GM12878 (cell line): ENCODE measurements around the gene EIF1AD. TPM values are rescaled to one million over a fixed set of nuclear protein-coding genes. Genes with fewer than 3 reads are reported as not detected.

Source experiments
- ATAC-seq: fragments of 200-7000 bp; cut with Tn5 transposase; 3 replicates; pipeline ENCODE4 v1.9.1; 2020; ENCODE audit warnings: mild to moderate bottlenecking, moderate library complexity
- BruUV-seq: library from RNA; stranded (reverse); fragments of 400-500 nt; replicated peaks from 2 replicates; lab custom pipeline; 2021; lab: Mats Ljungman, UMichigan
- CTCF ChIA-PET: fragments of 300-600 bp; sonication (Branson Sonifier 250); formaldehyde crosslinking; extraction: SDS; loops from one replicate; lab custom pipeline; 2021; ENCODE audit warnings: inconsistent platforms; lab: Yijun Ruan, JAX
- POLR2A ChIA-PET: fragments of 350-600 bp; formaldehyde crosslinking; extraction: SDS; loops from one replicate; lab custom pipeline; 2021; ENCODE audit warnings: inconsistent platforms; lab: Charles Lee
- RAD21 ChIA-PET: fragments of 300-600 bp; sonication (Branson Sonifier 250); formaldehyde crosslinking; loops from one replicate; lab custom pipeline; 2023; ENCODE audit warnings: antibody characterized with exemption; ENCODE audit not compliant: unreplicated experiment; lab: Charles Lee
- SMC1A ChIA-PET: fragments of 300-600 bp; sonication (Branson Sonifier 250); formaldehyde crosslinking; loops from one replicate; lab custom pipeline; 2023; ENCODE audit not compliant: unreplicated experiment, uncharacterized antibody; lab: Charles Lee
- DNase-seq: peaks from one replicate; pipeline ENCODE4 v3.0.0-alpha.2; 2011; ENCODE audit warnings: low read depth, low spot score
- FAIRE-seq: peaks from 3 replicates; lab custom pipeline; 2011; peaks lifted over from hg19 to GRCh38; lab: Jason Lieb, UNC
- H2AFZ ChIP-seq: 2 replicates; pipeline ENCODE4 v1.6.0; 2011; ENCODE audit warnings: low read depth, low read length, control low read depth; ENCODE audit not compliant: control insufficient read depth
- H3K27ac ChIP-seq: 2 replicates; pipeline ENCODE4 v1.5.1; 2011; ENCODE audit warnings: control low read depth; ENCODE audit not compliant: control insufficient read depth, insufficient read depth
- H3K27me3 ChIP-seq, 2 experiments: replicated peaks in 1 of 2; 2 replicates each; pipeline versions ENCODE4 v1.6.0 to v1.6.1; 2011; ENCODE audit warnings: low read length in 1 of 2; ENCODE audit not compliant: control insufficient read depth in 2 of 2, insufficient read depth in 2 of 2
- H3K36me3 ChIP-seq, 2 experiments: 2 replicates each; pipeline ENCODE4 v1.5.1; 2011; ENCODE audit warnings: low read length in 1 of 2; ENCODE audit not compliant: control insufficient read depth in 2 of 2, insufficient read depth in 2 of 2
- H3K4me1 ChIP-seq: 2 replicates; pipeline ENCODE4 v1.6.1; 2011; ENCODE audit warnings: mild to moderate bottlenecking, low read length, moderate library complexity, mixed read lengths; ENCODE audit not compliant: control insufficient read depth, insufficient read depth
- H3K4me2 ChIP-seq: 2 replicates; pipeline ENCODE4 v1.6.0; 2011; ENCODE audit warnings: control low read depth; ENCODE audit not compliant: control insufficient read depth, insufficient read depth
- H3K4me3 ChIP-seq: fragments of 200-600 bp; sonication (generic); 2 replicates; pipeline ENCODE4 v1.5.1; 2016
- H3K79me2 ChIP-seq: 2 replicates; pipeline ENCODE4 v1.6.0; 2011; ENCODE audit warnings: low read length; ENCODE audit not compliant: control insufficient read depth, insufficient read depth
- H3K9ac ChIP-seq: 2 replicates; pipeline ENCODE4 v1.8.0; 2011; ENCODE audit warnings: low read length, control low read depth, mixed read lengths; ENCODE audit not compliant: control insufficient read depth, insufficient read depth
- H3K9me3 ChIP-seq: replicated peaks from 3 replicates; pipeline ENCODE4 v1.5.1; 2011; ENCODE audit warnings: mild to moderate bottlenecking, low read length; ENCODE audit not compliant: control insufficient read depth, insufficient read depth
- H4K20me1 ChIP-seq: 2 replicates; pipeline ENCODE4 v1.6.0; 2011; ENCODE audit not compliant: control insufficient read depth, insufficient read depth
- CHD1 ChIP-seq: IDR thresholded peaks from 2 replicates; pipeline ENCODE4 v1.6.1; 2012; ENCODE audit warnings: low read depth, low read length, improper control_type of control experiment
- KDM1A ChIP-seq: fragments of 200-600 bp; sonication (generic); IDR thresholded peaks from 2 replicates; pipeline ENCODE4 v1.6.1; 2016; ENCODE audit warnings: borderline replicate concordance
- PML ChIP-seq: IDR thresholded peaks from 2 replicates; pipeline ENCODE4 v1.6.1; 2012; ENCODE audit warnings: low read length, inconsistent platforms
- STAT3 ChIP-seq: IDR thresholded peaks from 2 replicates; pipeline ENCODE4 v1.6.1; 2011; ENCODE audit warnings: low read depth, low read length, improper control_type of control experiment
- TCF7 ChIP-seq: IDR thresholded peaks from 2 replicates; pipeline ENCODE4 v1.6.1; 2014; ENCODE audit warnings: antibody characterized with exemption, borderline replicate concordance
- ZBED1 ChIP-seq: IDR thresholded peaks from 2 replicates; pipeline ENCODE4 v1.6.1; 2016; ENCODE audit warnings: borderline replicate concordance
- ZNF24 ChIP-seq: fragments of 450-650 bp; IDR thresholded peaks from 2 replicates; pipeline ENCODE4 v1.6.1; 2017; ENCODE audit warnings: antibody characterized with exemption, mild to moderate bottlenecking
- whole genome bisulfite sequencing: methylation state at CpG from one replicate; pipeline ENCODE4 v1.1.6; 2016; ENCODE audit warnings: low lambda C conversion rate; ENCODE audit not compliant: insufficient replicate concordance, insufficient coverage; ENCODE audit errors: missing lambda C conversion rate; 5-methylcytosine and 5-hydroxymethylcytosine counted together
- in situ Hi-C: fragments of 300-500 bp; cut with MboI; formaldehyde crosslinking; loops from 9 replicates; pipeline ENCODE4 v1.14.3; 2018; ENCODE audit warnings: mixed read lengths
- intact Hi-C: fragments of 100-400 bp; cut with micrococcal nuclease; formaldehyde crosslinking; loops from one replicate; pipeline ENCODE4 v1.14.2; 2022; ENCODE audit not compliant: unreplicated experiment
- polyA plus RNA-seq, 11 experiments: library from polyadenylated mRNA; depleted of rRNA in 4 of 11; unstranded in 6 of 11; stranded (reverse) in 5 of 11; fragments of >200 nt; fragmentation: Nextera tagmentation in 4 of 11; fragmentation: Illumina TruSeq in 1 of 11; extraction: Ambion mirVana in 4 of 11; extraction: Trizol in 1 of 11; gene quantifications; 1 replicate in 1 of 11; 2 replicates in 10 of 11; pipeline versions ENCODE4 v1.2.1 to v1.2.3, GENCODE V29; 2011 to 2016; ENCODE audit warnings: inconsistent platforms in 2 of 11, missing spikeins in 2 of 11, low read depth in 1 of 11
- total RNA-seq, 4 experiments: library from RNA; depleted of rRNA in 3 of 4; stranded (reverse); fragments of >200 nt in 3 of 4; fragmentation: Illumina TruSeq in 1 of 4; extraction: Trizol in 1 of 4; gene quantifications; 2 replicates each; pipeline versions ENCODE4 v1.2.1 to v1.2.3, GENCODE V29; 2013 to 2021
- TF ChIP-seq, protein P1 (sequence below): IDR thresholded peaks from 2 replicates; pipeline ENCODE4 v1.6.1; 2012; ENCODE audit warnings: low read depth, low read length, improper control_type of control experiment
- TF ChIP-seq, protein P2 (sequence below): fragments of 450-650 bp; IDR thresholded peaks from 2 replicates; pipeline ENCODE4 v1.6.1; 2017; ENCODE audit warnings: mild to moderate bottlenecking

EIF1AD gene
- total and polyA plus RNA-seq, 10 of the 15 experiments (the other 5 are each of a cell fraction or from before 2014, with no cell fraction given) = 31.6 to 56.8 (median 39.5) TPM

DNA sequence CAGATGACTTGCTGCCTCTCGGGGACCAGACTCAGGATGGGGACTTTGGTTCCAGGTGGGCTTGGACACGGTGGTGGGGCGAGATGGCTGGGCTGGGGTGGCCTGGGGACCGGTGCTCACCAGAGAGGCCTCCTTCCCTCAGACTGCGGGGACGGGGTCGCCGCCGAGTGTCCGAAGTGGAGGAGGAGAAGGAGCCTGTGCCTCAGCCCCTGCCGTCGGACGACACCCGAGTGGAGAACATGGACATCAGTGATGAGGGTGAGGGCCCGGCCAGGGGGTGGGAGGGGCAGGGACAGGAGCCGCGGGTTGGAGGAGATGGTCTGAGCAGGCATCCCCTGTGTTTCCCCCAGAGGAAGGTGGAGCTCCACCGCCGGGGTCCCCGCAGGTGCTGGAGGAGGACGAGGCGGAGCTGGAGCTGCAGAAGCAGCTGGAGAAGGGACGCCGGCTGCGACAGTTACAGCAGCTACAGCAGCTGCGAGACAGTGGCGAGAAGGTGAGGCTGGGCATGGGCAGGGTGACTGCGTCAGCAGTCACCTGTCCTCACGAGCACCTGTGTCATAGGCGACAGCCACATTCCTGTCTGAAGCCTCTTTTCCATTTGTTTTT lies 34.5 kb downstream of the EIF1AD start:
- H3K4me2 ChIP-seq = no peak overlapping the region
- intact Hi-C loops = no loop called here
- ChIA-PET RAD21 (no interaction called here), POLR2A (interaction anchor here (0.5 kb wide), 1 partner anchor 256 kb away, joined by 3 read pairs; no protein-coding TSS in a partner anchor)
- H3K79me2 ChIP-seq = peaks cover 19% of the 10 kb centered on the region
- FAIRE-seq (no peak), DNase-seq (no peak), ATAC-seq (no peak)
- in situ Hi-C loops = no loop called here
- no peak overlapping the region for H2AFZ ChIP-seq
- H3K9me3 ChIP-seq = no peaks in the 10 kb centered on the region
- no peak overlapping the region for H3K27ac ChIP-seq
- no TSS peak for BruUV-seq
- no peaks in the 10 kb centered on the region; the same call in 1 of the 2 replicates for H4K20me1 ChIP-seq
- no peak overlapping the region for H3K4me3 ChIP-seq
- TF ChIP-seq KDM1A (no peak), TCF7 (no peak), ZBED1 (no peak), STAT3 (no peak), CHD1 (no peak), PML (no peak), ZNF24 (no peak)
- TF ChIP-seq, protein P1, sequence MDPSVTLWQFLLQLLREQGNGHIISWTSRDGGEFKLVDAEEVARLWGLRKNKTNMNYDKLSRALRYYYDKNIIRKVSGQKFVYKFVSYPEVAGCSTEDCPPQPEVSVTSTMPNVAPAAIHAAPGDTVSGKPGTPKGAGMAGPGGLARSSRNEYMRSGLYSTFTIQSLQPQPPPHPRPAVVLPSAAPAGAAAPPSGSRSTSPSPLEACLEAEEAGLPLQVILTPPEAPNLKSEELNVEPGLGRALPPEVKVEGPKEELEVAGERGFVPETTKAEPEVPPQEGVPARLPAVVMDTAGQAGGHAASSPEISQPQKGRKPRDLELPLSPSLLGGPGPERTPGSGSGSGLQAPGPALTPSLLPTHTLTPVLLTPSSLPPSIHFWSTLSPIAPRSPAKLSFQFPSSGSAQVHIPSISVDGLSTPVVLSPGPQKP = no peak
- TF ChIP-seq, protein P2, sequence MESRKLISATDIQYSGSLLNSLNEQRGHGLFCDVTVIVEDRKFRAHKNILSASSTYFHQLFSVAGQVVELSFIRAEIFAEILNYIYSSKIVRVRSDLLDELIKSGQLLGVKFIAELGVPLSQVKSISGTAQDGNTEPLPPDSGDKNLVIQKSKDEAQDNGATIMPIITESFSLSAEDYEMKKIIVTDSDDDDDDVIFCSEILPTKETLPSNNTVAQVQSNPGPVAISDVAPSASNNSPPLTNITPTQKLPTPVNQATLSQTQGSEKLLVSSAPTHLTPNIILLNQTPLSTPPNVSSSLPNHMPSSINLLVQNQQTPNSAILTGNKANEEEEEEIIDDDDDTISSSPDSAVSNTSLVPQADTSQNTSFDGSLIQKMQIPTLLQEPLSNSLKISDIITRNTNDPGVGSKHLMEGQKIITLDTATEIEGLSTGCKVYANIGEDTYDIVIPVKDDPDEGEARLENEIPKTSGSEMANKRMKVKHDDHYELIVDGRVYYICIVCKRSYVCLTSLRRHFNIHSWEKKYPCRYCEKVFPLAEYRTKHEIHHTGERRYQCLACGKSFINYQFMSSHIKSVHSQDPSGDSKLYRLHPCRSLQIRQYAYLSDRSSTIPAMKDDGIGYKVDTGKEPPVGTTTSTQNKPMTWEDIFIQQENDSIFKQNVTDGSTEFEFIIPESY = no peak
- TF ChIP-seq, all 136 proteins: peak for 0
- Histone ChIP-seq H3K36me3 (peaks cover 33 to 38% of the 10 kb centered on the region in 2 experiments; a peak in 3 of 4 replicates), H3K4me1 (peaks cover 3% of the 10 kb centered on the region; the same call in 1 of the 2 replicates), H3K9ac (no peak overlapping the region), H3K27me3 (no peaks in the 10 kb centered on the region)
- 94% methylated on average over 20 of the region's 30 CpGs for WGBS
- ChIA-PET CTCF (interaction anchor here (0.7 to 1.6 kb wide), 2 partner anchors 79 to 83 kb away, joined by 3 read pairs; no protein-coding TSS in a partner anchor), SMC1A (no interaction called here)
